Epithelial cell of proximal tubule (primary cell): ENCODE measurements around the gene NDST1. TPM values are rescaled to one million over a fixed set of nuclear protein-coding genes. Genes with fewer than 3 reads are reported as not detected.

ENCODE experiments used
- DNase-seq: peaks from one replicate; pipeline ENCODE4 v3.0.0-alpha.2; 2011; ENCODE audit warnings: low read depth
- H3K4me3 ChIP-seq: 2 replicates; pipeline ENCODE4 v1.5.1; 2011; ENCODE audit warnings: low read depth, mild to moderate bottlenecking, low read length
- CTCF ChIP-seq: conservative IDR thresholded peaks from 2 replicates; pipeline ENCODE4 v1.5.1; 2012; ENCODE audit warnings: low read depth, mild to moderate bottlenecking, low read length
- total RNA-seq: library from RNA; depleted of rRNA; stranded (reverse); fragments of >200 nt; gene quantifications from 2 replicates; pipeline ENCODE4 v1.2.3, GENCODE V29; 2015

Gene NDST1
- total RNA-seq, 1 donor from 2014 or later, result 65.4 TPM

- no peak for DNase-seq
- TF ChIP-seq CTCF, result no peak
- no peak overlapping the region for H3K4me3 ChIP-seq
These were observed 96.1 kb downstream of the NDST1 start for GRCh38 chr5:150604010-150604409.

GRCh38 chr5:150604894-150605440 lies 97.0 kb downstream of the NDST1 start:
- TF ChIP-seq CTCF, result no peak
- H3K4me3 ChIP-seq, result no peak overlapping the region
- no peak for DNase-seq

- TF ChIP-seq CTCF, result no peak
- no peak overlapping the region for H3K4me3 ChIP-seq
- DNase-seq, result no peak
These were observed 97.6 kb downstream of the NDST1 start for GRCh38 chr5:150605546-150605945.

- DNase-seq, result no peak
- TF ChIP-seq CTCF, result no peak
These were observed 98.5 kb downstream of the NDST1 start for GRCh38 chr5:150606476-150606875.

GRCh38 chr5:150607105-150607504 lies 99.2 kb downstream of the NDST1 start:
- H3K4me3 ChIP-seq, result no peak overlapping the region
- no peak for TF ChIP-seq CTCF
- no peak for DNase-seq

More at GRCh38 chr5:150606476-150606875, 98.5 kb downstream of the NDST1 start:
- no peak overlapping the region for H3K4me3 ChIP-seq

Other genes starting within 250 kb of the NDST1 start
- not detected in 2 replicates for gene CAMK2A, start 218.4 kb upstream of the NDST1 start, total RNA-seq
- gene ARSI, start 205.2 kb upstream of the NDST1 start, total RNA-seq, result 2.3 and 5.7 TPM in 2 replicates
- gene TCOF1, start 150.4 kb upstream of the NDST1 start, total RNA-seq, result 44.3 and 79.9 TPM in 2 replicates
- 31.2 and 54.4 TPM in 2 replicates for gene CD74, start 95.2 kb upstream of the NDST1 start, total RNA-seq
- gene RPS14, start 58.4 kb upstream of the NDST1 start, total RNA-seq, result 2,963 and 3,646 TPM in 2 replicates
- gene SYNPO, start 132.5 kb downstream of the NDST1 start, total RNA-seq, result 0.43 and 1.4 TPM in 2 replicates
- 2.2 and 3.6 TPM in 2 replicates for gene MYOZ3, start 153.1 kb downstream of the NDST1 start, total RNA-seq
- 33.2 and 35.6 TPM in 2 replicates for gene RBM22, start 192.9 kb downstream of the NDST1 start, total RNA-seq